Kidney (tissue), 14 donors: ENCODE measurements around the gene SASH1. TPM values are rescaled to one million over a fixed set of nuclear protein-coding genes. Genes with fewer than 3 reads are reported as not detected.

ENCODE experiments used
- DNase-seq, 5 donors: peaks; one replicate each; pipeline ENCODE4 v3.0.0-alpha.2; 2013 to 2020
- FAIRE-seq: peaks from 2 replicates; lab custom pipeline; 2012; peaks lifted over from hg19 to GRCh38; lab: Jason Lieb, UNC
- H3K27ac ChIP-seq, 2 donors: one replicate each; pipeline ENCODE4 v1.7.0; 2013; ENCODE audit warnings: low read depth in 2 of 2, low read length in 2 of 2, inconsistent platforms in 1 of 2
- H3K27me3 ChIP-seq: one replicate; pipeline ENCODE4 v1.7.1; 2013; ENCODE audit warnings: low read length, inconsistent platforms; ENCODE audit not compliant: control insufficient read depth, insufficient read depth
- H3K36me3 ChIP-seq, 3 donors: one replicate each; pipeline versions ENCODE4 v1.7.0 to v1.7.1; 2013; ENCODE audit warnings: low read length in 3 of 3, control low read depth in 1 of 3, inconsistent platforms in 1 of 3; ENCODE audit not compliant: insufficient read depth in 3 of 3, control insufficient read depth in 2 of 3
- H3K4me1 ChIP-seq, 3 donors: one replicate each; pipeline versions ENCODE4 v1.7.0 to v1.7.1; 2013; ENCODE audit warnings: low read length in 3 of 3, inconsistent platforms in 1 of 3, low read depth in 1 of 3; ENCODE audit not compliant: control insufficient read depth in 2 of 3, insufficient read depth in 2 of 3
- H3K4me3 ChIP-seq, 3 donors: one replicate each; pipeline versions ENCODE4 v1.7.0 to v1.8.1; 2013; ENCODE audit warnings: low read length in 3 of 3, control low read depth in 1 of 3, inconsistent platforms in 1 of 3
- H3K9ac ChIP-seq, 3 donors: one replicate each; pipeline versions ENCODE4 v1.7.0 to v1.7.1; 2013; ENCODE audit warnings: low read length in 3 of 3, control low read depth in 1 of 3, inconsistent platforms in 1 of 3
- H3K9me3 ChIP-seq, 3 donors: one replicate each; pipeline versions ENCODE4 v1.7.0 to v1.7.1; 2013; ENCODE audit warnings: low read length in 3 of 3, control low read depth in 1 of 3, inconsistent platforms in 1 of 3; ENCODE audit not compliant: control insufficient read depth in 2 of 3, insufficient read depth in 1 of 3
- intact Hi-C: fragments of 100-400 bp; cut with DNase I; formaldehyde crosslinking; loops from one replicate; pipeline ENCODE4 v1.11.1; 2022
- polyA plus RNA-seq: library from polyadenylated mRNA; stranded (reverse); fragments of 350-450 nt; fragmentation: Illumina TruSeq; extraction: RNeasy Lipid Tissue Mini Kit (QIAGEN cat#74804); gene quantifications from one replicate; pipeline ENCODE4 v1.2.3, GENCODE V29; 2014; ENCODE audit warnings: low read depth, low replicate concordance; ENCODE audit not compliant: insufficient read depth
- total RNA-seq: library from RNA; stranded (reverse); fragmentation: NEBNext Ultra II Directional; extraction: Animal tissue kit (Norgen Biotek cat#: 25700); gene quantifications from one replicate; pipeline ENCODE4 v1.2.1, GENCODE V29; 2021
- TF ChIP-seq, protein P1 (sequence below): IDR thresholded peaks from 3 replicates; pipeline ENCODE4 v1.5.1; 2012; ENCODE audit warnings: mild to moderate bottlenecking, moderate library complexity, borderline replicate concordance; ENCODE audit not compliant: insufficient read depth; ENCODE audit errors: extremely low read depth
- donor health status: control.
- donor health status: control.
- donor health status: control.
- donor health status: control.
- donor health status: control.
- donor health status: DM: yes; HTN: yes; CAD: no.
- donor health status: Normal renal cell carcinoma (clear cell type).

SASH1 gene
- total and polyA plus RNA-seq, 2 donors from 2014 or later, result 6.2 to 148 TPM

GRCh38 chr6:148532698-148533097, 190.1 kb downstream of the SASH1 start:
- intact Hi-C loops, result no loop called here

DNA sequence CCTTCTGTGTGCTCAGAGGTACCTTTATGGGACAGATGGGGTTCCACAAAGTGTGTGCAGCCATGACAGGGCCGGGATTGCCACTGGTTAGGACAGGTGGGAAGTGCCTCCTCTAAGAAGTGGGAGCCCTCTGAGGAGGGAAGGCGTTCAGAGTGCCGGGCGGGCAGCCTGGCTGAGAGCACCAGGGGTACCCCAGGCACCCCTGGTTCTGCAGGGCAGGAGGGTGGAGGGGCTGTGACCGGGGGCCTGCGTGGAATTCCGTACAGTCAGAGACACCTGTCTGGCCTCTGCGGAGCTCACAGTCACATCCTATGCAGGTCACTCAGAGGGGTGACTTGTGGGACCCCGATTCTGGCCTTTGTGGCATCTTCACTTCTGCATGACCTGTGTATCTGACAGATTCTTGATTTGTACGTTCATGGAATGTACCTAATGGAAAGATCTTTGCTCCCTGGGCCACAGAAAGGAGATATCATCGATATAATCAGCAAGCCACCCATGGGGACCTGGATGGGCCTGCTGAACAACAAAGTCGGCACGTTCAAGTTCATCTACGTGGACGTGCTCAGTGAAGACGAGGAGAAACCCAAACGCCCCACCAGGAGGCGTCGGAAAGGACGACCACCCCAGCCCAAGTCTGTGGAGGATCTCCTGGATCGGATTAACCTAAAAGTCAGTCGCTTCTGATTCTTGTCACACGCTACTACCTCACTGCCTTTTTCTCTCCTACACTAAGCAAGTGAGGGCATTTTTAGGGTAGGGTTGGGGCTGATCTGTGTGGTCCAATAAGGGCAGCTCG, 190.9 kb downstream of the SASH1 start:
- FAIRE-seq, result no peak
- TF ChIP-seq, protein P1, sequence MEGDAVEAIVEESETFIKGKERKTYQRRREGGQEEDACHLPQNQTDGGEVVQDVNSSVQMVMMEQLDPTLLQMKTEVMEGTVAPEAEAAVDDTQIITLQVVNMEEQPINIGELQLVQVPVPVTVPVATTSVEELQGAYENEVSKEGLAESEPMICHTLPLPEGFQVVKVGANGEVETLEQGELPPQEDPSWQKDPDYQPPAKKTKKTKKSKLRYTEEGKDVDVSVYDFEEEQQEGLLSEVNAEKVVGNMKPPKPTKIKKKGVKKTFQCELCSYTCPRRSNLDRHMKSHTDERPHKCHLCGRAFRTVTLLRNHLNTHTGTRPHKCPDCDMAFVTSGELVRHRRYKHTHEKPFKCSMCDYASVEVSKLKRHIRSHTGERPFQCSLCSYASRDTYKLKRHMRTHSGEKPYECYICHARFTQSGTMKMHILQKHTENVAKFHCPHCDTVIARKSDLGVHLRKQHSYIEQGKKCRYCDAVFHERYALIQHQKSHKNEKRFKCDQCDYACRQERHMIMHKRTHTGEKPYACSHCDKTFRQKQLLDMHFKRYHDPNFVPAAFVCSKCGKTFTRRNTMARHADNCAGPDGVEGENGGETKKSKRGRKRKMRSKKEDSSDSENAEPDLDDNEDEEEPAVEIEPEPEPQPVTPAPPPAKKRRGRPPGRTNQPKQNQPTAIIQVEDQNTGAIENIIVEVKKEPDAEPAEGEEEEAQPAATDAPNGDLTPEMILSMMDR, result no peak
- Histone ChIP-seq H3K9ac (no peak overlapping the region), H3K4me3 (no peak overlapping the region), H3K27ac (no peak overlapping the region), H3K9me3 (no peaks in the 10 kb centered on the region), H3K36me3 (peaks cover 8 to 33% (median 21%) of the 10 kb centered on the region in 3 donors), H3K4me1 (peaks cover 2 to 7% (median 7%) of the 10 kb centered on the region in 3 donors), H3K27me3 (no peaks in the 10 kb centered on the region)
- DNase-seq, result no peak
- intact Hi-C loops, result no loop called here

More at GRCh38 chr6:148532698-148533097, 190.1 kb downstream of the SASH1 start:
- peaks cover 8 to 33% (median 21%) of the 10 kb centered on the region in 3 donors for H3K36me3 ChIP-seq
- no peak for FAIRE-seq
- no peak overlapping the region for H3K27ac ChIP-seq
- TF ChIP-seq, protein P1, result no peak
- no peaks in the 10 kb centered on the region for H3K9me3 ChIP-seq
- no peak for DNase-seq
- no peak overlapping the region for H3K9ac ChIP-seq
- no peaks in the 10 kb centered on the region for H3K27me3 ChIP-seq
- no peaks in the 10 kb centered on the region for H3K4me1 ChIP-seq
- H3K4me3 ChIP-seq, result no peak overlapping the region

DNA sequence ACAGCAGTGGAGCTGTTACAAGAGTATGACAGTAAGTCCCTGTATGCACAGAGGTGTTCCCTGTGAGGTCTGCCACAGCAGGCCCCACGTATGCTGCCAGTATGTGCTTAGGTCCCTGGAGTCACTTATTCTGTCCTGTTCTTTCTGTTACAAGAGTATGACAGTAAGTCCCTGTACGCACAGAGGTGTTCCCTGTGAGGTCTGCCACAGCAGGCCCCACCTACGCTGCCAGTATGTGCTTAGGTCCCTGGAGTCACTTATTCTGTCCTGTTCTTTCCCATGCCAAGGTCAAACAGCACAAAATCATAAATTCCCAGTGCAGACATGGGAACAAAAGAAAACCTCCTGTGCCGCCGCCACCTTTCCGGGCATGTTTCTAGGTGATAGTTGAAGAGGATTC, 192.2 kb downstream of the SASH1 start:
- Histone ChIP-seq H3K4me3 (no peak overlapping the region), H3K27ac (no peak overlapping the region), H3K9ac (no peak overlapping the region), H3K9me3 (no peaks in the 10 kb centered on the region), H3K4me1 (peaks cover 2 to 13% (median 12%) of the 10 kb centered on the region in 3 donors), H3K36me3 (peaks cover 8 to 33% (median 21%) of the 10 kb centered on the region in 3 donors), H3K27me3 (no peaks in the 10 kb centered on the region)
- intact Hi-C loops, result no loop called here
- TF ChIP-seq, protein P1, result no peak
- DNase-seq, result no peak
- no peak for FAIRE-seq
